ENCODE results near the gene NUMBL. TPM values are rescaled to one million over a fixed set of nuclear protein-coding genes. Genes with fewer than 3 reads are reported as not detected.

The NUMBL gene
- total RNA-seq, 1 experiment from 2014 or later: 14.5 TPM

DNA sequence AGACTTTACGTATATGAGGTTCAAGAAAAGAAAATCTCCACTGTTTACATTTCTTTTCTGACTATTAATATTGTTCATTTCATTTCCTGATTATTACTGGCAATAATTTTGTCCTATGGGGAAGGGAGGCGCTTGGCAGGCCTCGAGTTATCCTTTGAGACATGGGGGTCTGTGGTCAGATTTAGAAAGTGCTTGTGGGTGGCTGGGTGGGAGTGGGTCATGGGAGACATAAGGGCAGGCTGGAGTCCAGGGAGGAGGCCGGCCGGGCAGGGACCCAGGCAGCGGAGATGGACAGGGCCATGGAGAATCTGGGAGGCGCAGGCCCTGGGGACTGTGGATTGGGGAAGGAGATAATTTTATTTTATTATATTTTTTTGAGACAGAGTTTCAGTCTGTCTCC, 49.2 kb downstream of the NUMBL start:
- Histone ChIP-seq H4K20me1 (ENCODE audit: low read length) (no peaks in the 10 kb centered on the region), H3K9me2 (replicated peaks; ENCODE audit: low read length) (no peaks in the 10 kb centered on the region), H3K36me3 (ENCODE audit: low read depth, low read length) (no peaks in the 10 kb centered on the region), H3K27me3 (ENCODE audit: low read length) (no peaks in the 10 kb centered on the region), H3K9ac (ENCODE audit: low read length) (no peak overlapping the region), H3K4me2 (ENCODE audit: low read length) (no peak overlapping the region), H3K79me2 (ENCODE audit: low read length) (no peaks in the 10 kb centered on the region), H3K4me1 (ENCODE audit: insufficient read depth, low read length) (peaks cover 7% of the 10 kb centered on the region), H3K27ac (ENCODE audit: low read length) (no peak overlapping the region), H3K9me3 (ENCODE audit: low read length) (no peaks in the 10 kb centered on the region), H2AFZ (ENCODE audit: low read length) (no peak overlapping the region), H3K4me3 (ENCODE audit: low read length) (no peak overlapping the region), H3F3A (ENCODE audit: low read length, unreplicated experiment) (no peaks in the 10 kb centered on the region)
- TF ChIP-seq, protein P1, sequence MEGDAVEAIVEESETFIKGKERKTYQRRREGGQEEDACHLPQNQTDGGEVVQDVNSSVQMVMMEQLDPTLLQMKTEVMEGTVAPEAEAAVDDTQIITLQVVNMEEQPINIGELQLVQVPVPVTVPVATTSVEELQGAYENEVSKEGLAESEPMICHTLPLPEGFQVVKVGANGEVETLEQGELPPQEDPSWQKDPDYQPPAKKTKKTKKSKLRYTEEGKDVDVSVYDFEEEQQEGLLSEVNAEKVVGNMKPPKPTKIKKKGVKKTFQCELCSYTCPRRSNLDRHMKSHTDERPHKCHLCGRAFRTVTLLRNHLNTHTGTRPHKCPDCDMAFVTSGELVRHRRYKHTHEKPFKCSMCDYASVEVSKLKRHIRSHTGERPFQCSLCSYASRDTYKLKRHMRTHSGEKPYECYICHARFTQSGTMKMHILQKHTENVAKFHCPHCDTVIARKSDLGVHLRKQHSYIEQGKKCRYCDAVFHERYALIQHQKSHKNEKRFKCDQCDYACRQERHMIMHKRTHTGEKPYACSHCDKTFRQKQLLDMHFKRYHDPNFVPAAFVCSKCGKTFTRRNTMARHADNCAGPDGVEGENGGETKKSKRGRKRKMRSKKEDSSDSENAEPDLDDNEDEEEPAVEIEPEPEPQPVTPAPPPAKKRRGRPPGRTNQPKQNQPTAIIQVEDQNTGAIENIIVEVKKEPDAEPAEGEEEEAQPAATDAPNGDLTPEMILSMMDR (conservative IDR thresholded peaks at IDR 0.05; ENCODE audit: low read depth, low read length): no peak
- no peak for TF ChIP-seq EZH2phosphoT487 (IDR thresholded peaks at IDR 0.05; ENCODE audit: borderline replicate concordance, low read length)
- TF ChIP-seq EZH2 (IDR thresholded peaks at IDR 0.05; ENCODE audit: low read length, unreplicated experiment): no peak
- no TSS peak for BruUV-seq (replicated peaks)
- no peak for DNase-seq
- ChIA-PET CTCF (no interaction called here), POLR2A (ENCODE audit: unreplicated experiment) (no interaction called here)
- intact Hi-C loops (cut with micrococcal nuclease): no loop called here
- ATAC-seq: no peak

DNA sequence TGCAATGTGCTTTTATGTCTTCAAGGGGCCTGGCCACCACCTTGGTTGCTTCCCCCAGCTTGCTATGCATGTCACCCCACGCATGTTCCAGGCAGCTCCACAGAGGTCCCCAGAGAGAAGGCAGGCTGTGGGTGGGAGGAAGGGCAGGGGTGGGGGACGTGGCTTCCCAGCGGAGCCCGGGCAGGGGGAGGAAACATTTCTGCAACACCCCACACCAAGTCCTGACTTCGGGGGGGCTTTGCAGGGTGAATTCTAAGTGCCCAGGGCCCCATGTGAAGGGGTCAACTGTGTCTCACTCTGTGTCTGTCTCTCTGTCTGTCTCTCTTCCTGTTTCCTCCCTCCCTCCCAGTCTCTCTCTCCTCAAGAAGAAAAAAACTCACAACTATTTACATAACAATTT, 49.7 kb downstream of the NUMBL start:
- H2AFZ ChIP-seq (ENCODE audit: low read length): no peak overlapping the region
- ChIA-PET POLR2A (ENCODE audit: unreplicated experiment) (no interaction called here), CTCF (no interaction called here)
- H4K20me1 ChIP-seq (ENCODE audit: low read length): no peaks in the 10 kb centered on the region
- no peaks in the 10 kb centered on the region for H3K79me2 ChIP-seq (ENCODE audit: low read length)
- H3K36me3 ChIP-seq (ENCODE audit: low read depth, low read length): no peaks in the 10 kb centered on the region
- H3K9me2 ChIP-seq (replicated peaks; ENCODE audit: low read length): no peaks in the 10 kb centered on the region
- H3F3A ChIP-seq (ENCODE audit: low read length, unreplicated experiment): no peaks in the 10 kb centered on the region
- H3K27ac ChIP-seq (ENCODE audit: low read length): no peak overlapping the region
- DNase-seq (no peak), ATAC-seq (no peak)
- H3K4me2 ChIP-seq (ENCODE audit: low read length): no peak overlapping the region
- TF ChIP-seq EZH2phosphoT487 (IDR thresholded peaks at IDR 0.05; ENCODE audit: borderline replicate concordance, low read length): no peak
- no peak for TF ChIP-seq EZH2 (IDR thresholded peaks at IDR 0.05; ENCODE audit: low read length, unreplicated experiment)
- TF ChIP-seq, protein P1 (conservative IDR thresholded peaks at IDR 0.05; ENCODE audit: low read depth, low read length): no peak
- H3K4me1 ChIP-seq (ENCODE audit: insufficient read depth, low read length): peaks cover 2% of the 10 kb centered on the region
- intact Hi-C loops (cut with micrococcal nuclease): no loop called here
- H3K27me3 ChIP-seq (ENCODE audit: low read length): no peaks in the 10 kb centered on the region
- BruUV-seq (replicated peaks): no TSS peak
- H3K4me3 ChIP-seq (ENCODE audit: low read length): no peak overlapping the region
- no peak overlapping the region for H3K9ac ChIP-seq (ENCODE audit: low read length)
- H3K9me3 ChIP-seq (ENCODE audit: low read length): no peaks in the 10 kb centered on the region

DNA sequence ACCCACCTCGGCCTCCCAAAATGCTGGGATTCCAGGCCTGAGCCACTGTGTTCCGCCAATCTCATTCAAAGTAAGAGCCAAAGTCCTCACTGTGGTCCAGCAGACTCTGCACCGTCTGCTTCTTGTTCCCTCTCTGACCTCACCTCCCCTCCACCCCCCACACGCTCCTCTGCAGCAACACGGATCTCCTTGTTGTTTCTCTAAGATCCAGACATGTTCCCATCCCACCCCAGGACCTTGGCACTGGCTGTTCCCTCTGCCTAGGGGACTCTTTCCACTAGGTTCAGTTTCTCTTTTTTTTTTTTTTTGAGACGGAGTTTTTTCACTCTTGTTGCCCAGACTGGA, 50.8 kb downstream of the NUMBL start:
- BruUV-seq (replicated peaks): no TSS peak
- ChIA-PET CTCF (interaction anchor here (1.1 kb wide), 1 partner anchor 90 kb away, joined by 26 read pairs; no protein-coding TSS in a partner anchor), POLR2A (ENCODE audit: unreplicated experiment) (no interaction called here)
- Histone ChIP-seq H3K27ac (ENCODE audit: low read length) (no peak overlapping the region), H3K9ac (ENCODE audit: low read length) (no peak overlapping the region), H4K20me1 (ENCODE audit: low read length) (no peaks in the 10 kb centered on the region), H3K79me2 (ENCODE audit: low read length) (no peaks in the 10 kb centered on the region), H3K9me3 (ENCODE audit: low read length) (no peaks in the 10 kb centered on the region), H2AFZ (ENCODE audit: low read length) (no peak overlapping the region), H3K4me1 (ENCODE audit: insufficient read depth, low read length) (no peaks in the 10 kb centered on the region), H3K9me2 (replicated peaks; ENCODE audit: low read length) (no peaks in the 10 kb centered on the region), H3K4me3 (ENCODE audit: low read length) (no peak overlapping the region), H3K36me3 (ENCODE audit: low read depth, low read length) (no peaks in the 10 kb centered on the region), H3K4me2 (ENCODE audit: low read length) (no peak overlapping the region), H3F3A (ENCODE audit: low read length, unreplicated experiment) (no peaks in the 10 kb centered on the region), H3K27me3 (ENCODE audit: low read length) (no peaks in the 10 kb centered on the region)
- TF ChIP-seq, protein P1 (conservative IDR thresholded peaks at IDR 0.05; ENCODE audit: low read depth, low read length): no peak
- TF ChIP-seq EZH2 (IDR thresholded peaks at IDR 0.05; ENCODE audit: low read length, unreplicated experiment) (no peak), EZH2phosphoT487 (IDR thresholded peaks at IDR 0.05; ENCODE audit: borderline replicate concordance, low read length) (no peak)
- DNase-seq (no peak), ATAC-seq (no peak)
- intact Hi-C loops (cut with micrococcal nuclease): no loop called here

All from PC-3 (cell line).